Left colon (tissue), 2 donors: ENCODE measurements around the gene KPNA3. TPM values are rescaled to one million over a fixed set of nuclear protein-coding genes. Genes with fewer than 3 reads are reported as not detected.

ENCODE experiments used
- ATAC-seq: fragments of 200-7000 bp; cut with Tn5 transposase; one replicate; pipeline ENCODE4 v1.9.1; 2020; ENCODE audit warnings: mild to moderate bottlenecking, moderate library complexity
- DNase-seq, 2 donors: peaks; one replicate each; pipeline ENCODE4 v3.0.0-alpha.2; 2020
- intact Hi-C, 2 donors: fragments of 100-400 bp; cut with DNase I in 1 of 2; cut with micrococcal nuclease in 1 of 2; formaldehyde crosslinking; loops; one replicate each; pipeline versions ENCODE4 v1.11.2 to v1.14.0; 2022; cut with DNase I, micrococcal nuclease
- total RNA-seq, 2 donors: library from RNA; stranded (reverse); fragmentation: NEBNext Ultra II Directional; extraction: Animal tissue kit (Norgen Biotek cat#: 25700); gene quantifications; one replicate each; pipeline ENCODE4 v1.2.1, GENCODE V29; 2021
- donor health status: DM: no; HTN: no; CAD: no.
- donor health status: DM: yes; HTN: yes; CAD: no.

KPNA3 gene
- total RNA-seq, 2 donors from 2014 or later = 26.0 to 29.5 TPM

- DNase-seq (no peak), ATAC-seq (peak; percentile 36)
- intact Hi-C loops = loop anchor here in 1 of 2 donors (10.0 kb wide), 1 partner anchor 92 kb away; no protein-coding TSS in a partner anchor
These were observed 99.2 kb downstream of the KPNA3 start for GRCh38 chr13:49693191-49693733.

- peak; percentile 95 to 96 for DNase-seq
- ATAC-seq = peak; percentile 92
- intact Hi-C loops = loop anchor here in 1 of 2 donors (10.0 kb wide), 1 partner anchor 94 kb away; no protein-coding TSS in a partner anchor
These were observed 101.3 kb downstream of the KPNA3 start, which contains the start of gene EBPL for GRCh38 chr13:49690995-49691784. Gene EBPL (minus strand): TSS chr13:49691486. CDS start chr13:49691424, 62 bp downstream.

- DNase-seq (peak; percentile 28 to 41), ATAC-seq (peak; percentile 24)
- intact Hi-C loops = loop anchor here in 1 of 2 donors (10.0 kb wide), 1 partner anchor 94 kb away; no protein-coding TSS in a partner anchor
These were observed 102.1 kb downstream of the KPNA3 start for GRCh38 chr13:49690133-49690994.

- no peak for ATAC-seq
- intact Hi-C loops = no loop called here
- DNase-seq = no peak
These were observed 109.0 kb downstream of the KPNA3 start for GRCh38 chr13:49683489-49683888.

GRCh38 chr13:49681842-49682435 lies 110.5 kb downstream of the KPNA3 start:
- DNase-seq (no peak), ATAC-seq (no peak)
- intact Hi-C loops = no loop called here

GRCh38 chr13:49679246-49679645 lies 113.2 kb downstream of the KPNA3 start:
- peak; percentile 43 for ATAC-seq
- peak in 1 of 2 donors; percentile 20 for DNase-seq
- intact Hi-C loops = no loop called here

- DNase-seq (no peak), ATAC-seq (no peak)
- intact Hi-C loops = no loop called here
These were observed 114.1 kb downstream of the KPNA3 start for GRCh38 chr13:49678191-49678914.

- peak; percentile 99 for ATAC-seq
- intact Hi-C loops = no loop called here
- no peak for DNase-seq
These were observed 115.7 kb downstream of the KPNA3 start for GRCh38 chr13:49676581-49677298.

- DNase-seq = no peak
- intact Hi-C loops = loop anchor here in 1 of 2 donors (5.0 kb wide), 1 partner anchor 176 kb away; no protein-coding TSS in a partner anchor
- no peak for ATAC-seq
These were observed 121.7 kb downstream of the KPNA3 start for GRCh38 chr13:49670828-49671227.

GRCh38 chr13:49669735-49670309 lies 122.7 kb downstream of the KPNA3 start:
- intact Hi-C loops = loop anchor here in 1 of 2 donors (5.0 kb wide), 1 partner anchor 177 kb away; no protein-coding TSS in a partner anchor
- ATAC-seq = peak; percentile 100
- DNase-seq = peak; percentile 49 to 66

- no peak for ATAC-seq
These were observed 124.7 kb downstream of the KPNA3 start for GRCh38 chr13:49667773-49668172.

GRCh38 chr13:49664606-49665005 lies 127.9 kb downstream of the KPNA3 start:
- DNase-seq (no peak), ATAC-seq (no peak)
- intact Hi-C loops = no loop called here

More at GRCh38 chr13:49667773-49668172, 124.7 kb downstream of the KPNA3 start:
- intact Hi-C loops = no loop called here
- no peak for DNase-seq

GRCh38 chr13:49657241-49657641 lies 135.2 kb downstream of the KPNA3 start:
- intact Hi-C loops = no loop called here
- DNase-seq (no peak), ATAC-seq (no peak)

GRCh38 chr13:49655906-49656305 lies 136.6 kb downstream of the KPNA3 start:
- DNase-seq = no peak
- intact Hi-C loops = no loop called here
- ATAC-seq = no peak

GRCh38 chr13:49654011-49654410 lies 138.5 kb downstream of the KPNA3 start:
- intact Hi-C loops = no loop called here
- ATAC-seq (no peak), DNase-seq (no peak)

GRCh38 chr13:49653478-49653877 lies 139.0 kb downstream of the KPNA3 start:
- intact Hi-C loops = no loop called here
- ATAC-seq (no peak), DNase-seq (no peak)
